ENCODE measurements around the gene RCOR3. TPM values are rescaled to one million over a fixed set of nuclear protein-coding genes. Genes with fewer than 3 reads are reported as not detected.

RCOR3 gene
- total RNA-seq, 1 donor from 2014 or later = 52.3 TPM

GRCh38 chr1:211340622-211341507 is 81.7 kb downstream of the RCOR3 start:
- Histone ChIP-seq H3K27ac (no peak overlapping the region), H3K9me3 (no peaks in the 10 kb centered on the region), H3K27me3 (ENCODE audit: low read depth) (no peaks in the 10 kb centered on the region), H3K4me1 (no peaks in the 10 kb centered on the region), H3K4me3 (no peak overlapping the region), H3K36me3 (no peaks in the 10 kb centered on the region)
- no peak for TF ChIP-seq CTCF (IDR thresholded peaks at IDR 0.05)
- DNase-seq (no peak), ATAC-seq (no peak)
- intact Hi-C loops (cut with DNase I) = no loop called here

- Histone ChIP-seq H3K9me3 (no peaks in the 10 kb centered on the region), H3K4me3 (no peak overlapping the region)
- intact Hi-C loops (cut with DNase I) = no loop called here
These were observed 82.8 kb downstream of the RCOR3 start for GRCh38 chr1:211341999-211342398.

GRCh38 chr1:211343607-211344006 is 84.4 kb downstream of the RCOR3 start:
- Histone ChIP-seq H3K27me3 (ENCODE audit: low read depth) (no peaks in the 10 kb centered on the region), H3K4me3 (no peak overlapping the region), H3K36me3 (no peaks in the 10 kb centered on the region), H3K9me3 (no peaks in the 10 kb centered on the region), H3K4me1 (no peaks in the 10 kb centered on the region), H3K27ac (no peak overlapping the region)
- ATAC-seq (no peak), DNase-seq (no peak)
- TF ChIP-seq CTCF (IDR thresholded peaks at IDR 0.05) = no peak
- intact Hi-C loops (cut with DNase I) = no loop called here

More at GRCh38 chr1:211341999-211342398, 82.8 kb downstream of the RCOR3 start:
- ATAC-seq (no peak), DNase-seq (no peak)
- Histone ChIP-seq H3K27ac (no peak overlapping the region), H3K4me1 (no peaks in the 10 kb centered on the region), H3K27me3 (ENCODE audit: low read depth) (no peaks in the 10 kb centered on the region), H3K36me3 (no peaks in the 10 kb centered on the region)
- no peak for TF ChIP-seq CTCF (IDR thresholded peaks at IDR 0.05)

GRCh38 chr1:211344152-211344618 is 85.0 kb downstream of the RCOR3 start:
- no peak for DNase-seq
- no peak for TF ChIP-seq CTCF (IDR thresholded peaks at IDR 0.05)
- Histone ChIP-seq H3K4me3 (no peak overlapping the region), H3K27me3 (ENCODE audit: low read depth) (no peaks in the 10 kb centered on the region), H3K9me3 (no peaks in the 10 kb centered on the region), H3K36me3 (no peaks in the 10 kb centered on the region), H3K4me1 (no peaks in the 10 kb centered on the region), H3K27ac (no peak overlapping the region)
- peak in 1 of 2 donors; percentile 38 for ATAC-seq
- intact Hi-C loops (cut with DNase I) = no loop called here

- Histone ChIP-seq H3K27me3 (ENCODE audit: low read depth) (no peaks in the 10 kb centered on the region), H3K9me3 (no peaks in the 10 kb centered on the region), H3K4me3 (no peak overlapping the region), H3K36me3 (no peaks in the 10 kb centered on the region), H3K27ac (no peak overlapping the region), H3K4me1 (no peaks in the 10 kb centered on the region)
- no peak for TF ChIP-seq CTCF (IDR thresholded peaks at IDR 0.05)
- ATAC-seq = no peak
- no peak for DNase-seq
- intact Hi-C loops (cut with DNase I) = no loop called here
These were observed 86.6 kb downstream of the RCOR3 start for GRCh38 chr1:211345719-211346118.

Measured in lower lobe of right lung (tissue), 2 donors.